NCI-H526 (cell line): ENCODE measurements around the gene NT5C2.
"Not testable (repeated sequence)": the region's sequence is repeated elsewhere in the genome, so short reads cannot be mapped to it uniquely, and the experiment has no call there.

Experiments used
- DNase-seq, 2 experiments: peaks; one replicate each; lab custom pipeline; 2025; lab: John Stamatoyannopoulos, UW

Gene NT5C2

GRCh38 chr10:103193107-103193819 is at the start of gene NT5C2:
Gene NT5C2 (minus strand): TSS chr10:103193272. CDS start chr10:103174958, 18,314 bp downstream.
- peak; percentile 10 to 84 for DNase-seq

DNA sequence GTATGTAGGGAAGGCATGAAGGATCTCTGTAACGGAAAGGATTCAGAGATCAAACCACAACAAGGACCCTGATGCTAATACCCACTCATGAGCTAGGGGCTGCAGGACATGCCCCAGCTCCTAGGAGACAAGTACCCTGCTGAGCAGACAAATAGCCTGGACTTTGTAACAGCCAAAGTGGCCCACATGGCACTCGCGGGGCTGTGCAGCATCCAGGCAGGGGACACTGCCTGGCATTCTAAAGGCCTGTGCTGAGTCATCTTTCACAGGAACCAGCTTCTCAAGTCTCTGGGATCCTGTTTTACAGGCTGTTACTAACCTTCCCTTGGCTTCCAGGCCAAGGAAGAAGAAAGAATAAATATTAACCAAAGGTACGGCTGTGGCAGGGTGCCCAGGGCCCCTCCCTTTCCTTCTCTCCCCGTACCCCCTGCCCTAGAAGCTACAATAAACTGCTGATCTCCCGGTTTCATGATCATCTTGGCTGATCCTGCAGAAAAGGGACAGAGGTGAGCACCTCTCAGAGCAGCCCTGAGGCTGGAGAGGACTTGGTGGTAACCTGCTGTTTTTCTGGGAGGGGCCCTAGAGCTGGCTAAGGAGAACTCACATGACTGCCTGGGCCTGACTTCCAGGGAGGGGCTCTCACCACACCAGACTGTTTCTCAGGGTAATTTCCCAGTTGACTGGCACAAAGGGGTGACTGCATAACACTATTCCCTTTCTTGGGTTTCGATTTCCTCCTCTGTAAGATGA is 48.4 kb upstream of the NT5C2 start:
- DNase-seq, result no peak

- DNase-seq, result peak in 1 of 2 experiments; percentile 47
These were observed 45.6 kb upstream of the NT5C2 start for GRCh38 chr10:103238506-103239252.

GRCh38 chr10:103235775-103236174 is 42.7 kb upstream of the NT5C2 start:
- no peak for DNase-seq

- no peak for DNase-seq
These were observed 39.9 kb upstream of the NT5C2 start for GRCh38 chr10:103232772-103233488.

DNA sequence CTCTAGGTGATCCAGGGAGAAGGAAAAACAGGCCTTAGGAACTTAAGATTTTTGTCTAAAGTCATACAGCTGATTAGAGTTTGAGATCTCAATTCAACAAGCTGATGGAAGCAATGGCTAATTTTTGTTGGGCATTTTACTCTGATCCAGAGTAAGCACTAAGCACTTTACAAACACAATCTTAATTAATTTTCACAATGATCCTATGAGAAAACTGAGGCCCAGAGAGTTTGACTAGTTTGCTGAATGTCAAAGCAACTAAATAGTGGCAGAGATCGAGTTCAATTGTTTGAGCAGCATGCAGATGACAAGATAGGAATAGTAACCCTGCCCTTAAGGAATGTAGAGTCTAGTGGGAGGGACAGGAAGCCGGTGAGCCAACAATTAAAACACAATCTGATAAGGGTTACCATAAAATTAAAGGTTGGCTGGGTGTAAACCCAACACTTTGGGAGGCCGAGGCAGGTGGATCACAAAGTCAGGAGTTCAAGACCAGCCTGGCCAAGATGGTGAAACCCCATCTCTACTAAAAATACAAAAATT is 39.1 kb upstream of the NT5C2 start:
- no peak for DNase-seq

- no peak for DNase-seq
These were observed 38.0 kb upstream of the NT5C2 start for GRCh38 chr10:103231047-103231551.

GRCh38 chr10:103227416-103227815 is 34.3 kb upstream of the NT5C2 start:
- DNase-seq, result no peak

DNA sequence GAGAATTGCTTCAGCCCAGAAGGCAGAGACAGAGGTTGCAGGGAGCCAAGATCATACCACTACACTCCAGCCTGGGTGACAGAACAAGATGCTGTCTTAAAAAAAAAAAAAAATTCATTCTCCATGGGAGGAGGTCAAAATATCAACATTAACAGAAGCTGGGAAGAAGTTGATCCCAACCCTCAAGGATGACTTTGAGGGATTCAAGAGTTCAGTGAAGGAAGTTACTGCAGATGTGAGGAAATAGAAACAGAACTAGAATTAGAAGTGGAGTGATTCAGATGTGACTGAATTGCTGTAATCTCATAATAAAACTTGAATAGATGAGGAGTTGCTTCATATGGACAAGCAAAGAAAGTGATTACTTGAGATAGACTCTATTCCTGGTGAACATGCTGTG is 32.9 kb upstream of the NT5C2 start:
- no peak for DNase-seq

- DNase-seq, result not testable (repeated sequence)
These were observed 31.6 kb upstream of the NT5C2 start for GRCh38 chr10:103224721-103225120.

DNA sequence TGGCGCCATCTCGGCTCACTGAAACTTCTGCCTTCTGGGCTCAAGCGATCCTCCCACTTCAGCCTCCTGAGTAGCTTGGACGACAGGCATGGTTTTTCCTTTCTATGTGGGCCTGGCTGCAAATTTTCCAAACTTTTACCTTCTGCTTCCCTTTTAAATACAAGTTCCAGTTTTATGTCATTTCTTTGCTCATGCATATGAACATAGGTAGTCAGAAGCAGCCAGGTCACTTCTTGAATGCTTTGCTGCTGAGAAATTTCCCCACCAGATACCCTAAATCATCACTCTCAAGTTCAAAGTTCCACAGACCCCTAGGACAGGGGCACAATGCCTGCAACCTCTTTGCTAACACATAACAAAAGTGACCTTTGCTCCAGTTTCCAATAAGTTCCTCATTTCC is 31.1 kb upstream of the NT5C2 start:
- no peak for DNase-seq

DNA sequence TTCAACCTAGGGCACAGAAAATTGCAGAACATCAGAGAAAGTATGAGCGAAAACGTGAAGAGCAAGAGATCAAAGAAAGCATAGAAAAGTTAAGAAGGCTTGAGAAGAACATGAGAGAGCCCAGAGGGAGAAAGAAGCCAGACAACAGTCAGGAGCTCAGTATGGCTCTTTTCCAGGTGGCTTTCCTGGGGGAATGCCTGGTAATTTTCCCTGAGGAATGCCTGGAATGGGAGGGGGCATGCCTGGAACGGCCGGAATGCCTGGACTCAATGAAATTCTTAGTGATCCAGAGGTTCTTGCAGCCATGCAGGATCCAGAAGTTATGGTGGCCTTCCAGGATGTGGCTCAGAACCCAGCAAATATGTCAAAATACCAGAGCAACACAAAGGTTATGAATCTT is 23.3 kb upstream of the NT5C2 start:
- DNase-seq, result not testable (repeated sequence)

DNA sequence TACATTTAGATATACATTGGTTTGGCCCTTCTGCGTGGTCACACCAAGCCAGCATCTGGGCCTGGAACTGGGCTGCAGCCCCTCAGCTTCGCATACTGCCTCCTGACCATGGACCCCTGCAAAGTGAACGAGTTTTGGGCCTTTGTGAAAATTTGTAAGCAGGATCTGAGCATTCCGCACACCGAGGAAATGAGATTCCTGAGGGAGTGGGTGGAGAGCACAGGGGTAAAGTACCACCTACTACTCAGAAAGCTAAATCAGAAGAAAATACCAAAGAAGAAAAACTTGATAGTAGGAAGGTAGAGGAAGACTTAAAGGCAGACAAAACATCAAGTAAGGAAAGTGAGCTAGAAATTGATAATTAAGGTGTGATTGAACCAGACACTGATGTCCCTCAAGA is 22.5 kb upstream of the NT5C2 start:
- no peak for DNase-seq

DNA sequence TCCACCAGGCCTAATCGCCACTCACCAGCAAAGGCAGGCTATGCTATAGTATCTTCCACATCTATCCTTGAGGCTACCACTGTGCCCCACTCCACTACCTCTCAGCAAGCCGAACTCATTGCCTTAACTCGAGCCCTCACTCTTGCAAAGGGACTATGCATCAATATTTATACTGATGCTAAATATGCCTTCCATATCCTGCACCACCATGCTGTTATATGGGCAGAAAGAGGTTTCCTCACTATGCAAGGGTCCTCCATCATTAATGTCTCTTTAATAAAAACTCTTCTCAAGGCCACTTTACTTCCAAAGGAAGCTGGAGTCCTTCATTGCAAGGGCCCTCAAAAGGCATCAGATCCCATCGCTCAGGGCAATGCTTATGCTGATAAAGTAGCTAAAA is 17.2 kb upstream of the NT5C2 start:
- DNase-seq, result not testable (repeated sequence)

DNA sequence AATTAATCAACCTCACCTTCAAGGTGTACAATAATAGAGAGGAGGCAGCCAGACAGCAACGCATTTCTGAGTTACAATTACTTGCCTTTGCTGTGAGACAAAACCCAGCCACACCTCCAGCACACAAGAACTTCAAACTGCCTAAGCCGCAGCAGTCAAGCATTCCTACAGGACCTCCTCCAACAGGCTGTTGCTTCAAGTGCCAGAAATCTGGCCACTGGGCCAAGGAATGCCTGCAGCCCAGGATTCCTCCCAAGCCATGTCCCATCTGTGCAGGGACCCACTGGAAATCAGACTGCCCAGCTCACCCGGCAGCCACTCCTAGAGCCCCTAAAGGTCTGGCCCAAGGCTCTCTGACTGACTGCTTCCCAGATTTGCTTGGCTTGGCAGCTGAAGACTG is 14.6 kb upstream of the NT5C2 start:
- DNase-seq, result not testable (repeated sequence)

GRCh38 chr10:103207141-103207540 is 14.1 kb upstream of the NT5C2 start:
- DNase-seq, result no peak

- DNase-seq, result not testable (repeated sequence)
These were observed 13.6 kb upstream of the NT5C2 start for GRCh38 chr10:103206715-103207114.

DNA sequence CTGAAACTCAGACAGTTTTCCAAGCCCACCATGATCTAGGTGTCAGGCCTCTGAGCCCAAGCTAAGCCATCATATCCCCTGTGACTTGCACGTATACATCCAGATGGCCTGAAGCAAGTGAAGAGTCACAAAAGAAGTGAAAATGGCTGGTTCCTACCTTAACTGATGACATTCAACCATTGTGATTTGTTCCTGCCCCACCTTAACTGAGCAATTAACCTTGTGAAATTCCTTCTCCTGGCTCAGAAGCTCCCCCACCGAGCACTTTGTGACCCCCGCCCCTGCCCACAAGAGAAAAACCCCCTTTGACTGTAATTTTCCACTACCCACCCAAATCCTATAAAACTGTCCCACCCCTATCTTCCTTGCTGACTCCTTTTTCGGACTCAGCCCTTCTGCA is 12.3 kb upstream of the NT5C2 start:
- DNase-seq, result not testable (repeated sequence)

- no peak for DNase-seq
These were observed 11.5 kb upstream of the NT5C2 start for GRCh38 chr10:103204353-103205255.

DNA sequence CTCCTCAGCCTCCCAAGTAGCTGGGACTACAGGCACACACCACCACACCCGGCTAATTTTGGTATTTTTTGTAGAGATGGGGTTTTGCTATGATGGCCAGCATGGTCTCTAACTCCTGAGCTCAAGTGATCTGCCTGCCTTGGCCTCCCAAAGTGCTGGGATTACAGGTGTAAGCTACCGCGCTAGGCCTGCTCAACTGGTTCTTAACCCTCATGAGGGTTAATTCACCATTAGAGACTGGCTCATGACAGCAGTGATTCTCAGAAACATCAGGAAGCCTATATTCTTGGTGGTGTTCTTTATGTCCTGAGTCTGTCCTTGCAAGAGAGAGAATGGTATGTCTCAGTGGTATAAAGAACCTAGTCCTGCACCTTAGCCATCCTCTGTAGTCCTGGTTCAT is 10.4 kb upstream of the NT5C2 start:
- no peak for DNase-seq

- DNase-seq, result no peak
These were observed 9.2 kb upstream of the NT5C2 start for GRCh38 chr10:103202319-103202718.
